Measurements from ENCODE around the gene TMEM19. TPM values are rescaled to one million over a fixed set of nuclear protein-coding genes. Genes with fewer than 3 reads are reported as not detected.
A peak's percentile ranks its signal among the peaks of the same experiment; 100 is the strongest.

Gene TMEM19
- 46.6 and 53.1 TPM in 2 replicates for total RNA-seq (2014; rRNA removed)
- 21.6 TPM for polyA plus RNA-seq (2012)

DNA sequence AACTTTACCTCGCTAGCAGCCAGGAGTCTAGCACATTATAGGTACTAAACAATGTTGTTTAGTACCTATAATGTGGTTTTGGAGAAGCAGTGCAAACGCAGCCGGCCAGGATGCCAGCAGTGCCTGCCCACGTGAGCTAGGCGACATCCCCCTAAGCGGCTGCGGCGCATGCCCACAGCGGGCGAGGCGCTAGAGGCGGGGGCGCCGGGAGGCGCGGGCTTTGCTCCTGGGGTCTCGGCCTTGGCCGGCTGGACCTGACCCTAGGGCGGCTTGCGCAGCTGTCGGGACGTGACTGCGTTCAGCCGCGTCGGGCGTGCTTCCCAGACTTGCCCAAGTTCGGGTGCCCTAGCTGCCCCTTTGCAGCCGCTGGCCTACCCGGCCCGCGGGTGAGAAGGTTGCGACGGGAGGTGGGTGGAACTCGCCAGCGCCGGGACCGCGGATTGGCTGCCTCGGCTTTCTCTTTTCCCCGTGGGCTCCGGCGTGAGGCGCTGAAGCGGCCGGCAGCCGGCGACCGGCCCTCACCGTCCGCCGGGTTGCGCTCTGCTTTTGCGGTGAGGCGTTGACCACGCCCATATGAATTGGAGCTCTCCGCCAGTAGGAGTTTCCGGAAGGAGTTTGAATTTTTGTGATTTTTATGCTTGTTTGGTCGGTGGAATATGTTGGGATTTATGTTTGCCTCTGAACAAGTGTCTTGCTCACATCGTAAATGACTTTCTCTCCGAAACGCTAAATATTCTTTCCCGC lies at the start of gene TMEM19:
Gene TMEM19 (plus strand): TSS at position 169 of the 744 bp plus-strand sequence. CDS start 599 bp downstream, outside the sequence.
- peak; percentile 90 for DNase-seq (ENCODE audit: low read depth)

DNA sequence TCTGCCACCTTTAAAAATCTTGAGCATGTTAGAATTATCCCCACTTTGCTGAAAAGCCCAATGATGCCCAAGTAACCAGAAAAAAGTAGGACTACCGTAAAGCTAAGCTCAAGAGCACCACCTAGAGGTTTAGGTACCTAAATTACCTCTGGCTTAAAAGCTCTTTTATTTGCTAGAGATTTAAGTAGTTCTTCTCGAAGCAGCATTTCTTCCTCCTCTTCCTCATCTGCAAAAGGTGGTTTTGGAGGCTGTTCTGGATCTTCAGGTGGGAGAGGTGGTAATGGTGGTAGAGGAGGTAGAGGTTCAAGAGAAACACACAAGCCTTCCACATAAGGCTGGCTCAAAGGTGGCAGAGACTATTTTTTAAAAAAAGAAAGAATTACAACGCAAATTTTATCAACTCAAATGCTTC lies 49.2 kb upstream of the TMEM19 start:
- DNase-seq (ENCODE audit: low read depth), result peak; percentile 67

DNA sequence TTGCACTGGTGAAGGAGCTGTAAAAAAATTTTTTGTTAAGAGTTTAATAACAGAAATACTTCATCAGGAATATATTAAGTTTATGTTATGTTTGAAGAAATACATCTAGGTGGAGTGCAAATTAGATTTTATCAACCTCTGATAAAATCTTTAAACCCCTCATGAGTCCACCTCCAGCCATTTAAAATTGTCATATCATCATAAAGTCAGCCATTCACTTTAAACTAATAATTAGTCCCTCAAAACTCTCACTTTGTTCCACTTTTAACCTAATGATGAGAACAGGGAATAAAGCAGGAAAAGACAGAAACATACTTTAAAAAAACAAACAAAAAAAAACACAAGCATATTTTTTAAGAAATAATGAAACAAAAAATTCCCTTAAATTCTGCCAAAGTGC lies 47.4 kb upstream of the TMEM19 start:
- DNase-seq (ENCODE audit: low read depth), result no peak

DNA sequence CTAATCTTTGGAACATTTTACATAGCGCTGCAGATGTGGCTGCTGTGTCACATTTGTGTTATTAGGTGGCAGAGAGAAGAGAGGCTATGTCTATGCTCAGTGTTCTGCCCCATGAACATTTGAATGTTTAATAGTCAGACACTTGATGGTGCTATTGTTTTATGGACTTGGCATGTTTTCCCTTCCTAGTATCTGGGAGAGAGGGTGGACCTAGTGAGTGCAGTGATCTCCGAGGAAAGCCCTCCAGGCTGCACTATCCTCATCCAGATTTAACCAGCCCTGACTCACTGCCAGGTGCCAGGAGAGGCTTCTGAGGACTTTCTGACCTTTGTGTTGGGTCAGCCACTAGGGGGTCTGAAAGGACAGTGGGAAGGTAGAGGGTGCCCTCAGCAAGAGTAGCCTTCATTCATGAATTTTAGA lies 46.5 kb upstream of the TMEM19 start:
- peak; percentile 40 for DNase-seq (ENCODE audit: low read depth)

DNA sequence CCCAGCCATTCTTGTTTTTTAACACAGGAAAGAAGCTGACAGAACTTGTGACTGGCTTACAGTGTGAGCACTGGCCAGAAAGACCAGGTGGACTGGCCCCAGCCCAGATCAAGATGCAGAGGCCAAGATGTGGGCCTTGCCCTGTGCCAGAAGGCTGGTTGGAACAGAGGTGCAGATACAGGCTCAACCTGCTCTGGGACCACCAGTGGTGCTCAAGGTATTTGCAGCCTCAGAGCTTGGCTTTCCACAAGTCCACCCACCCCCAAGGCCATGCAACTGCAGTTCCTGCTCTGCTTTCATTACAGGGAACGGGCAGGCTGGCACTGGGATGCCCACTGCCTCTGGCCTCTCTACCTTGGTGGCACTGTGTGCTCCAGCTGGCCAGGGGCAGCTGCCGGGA lies 45.6 kb upstream of the TMEM19 start:
- DNase-seq (ENCODE audit: low read depth), result no peak

DNA sequence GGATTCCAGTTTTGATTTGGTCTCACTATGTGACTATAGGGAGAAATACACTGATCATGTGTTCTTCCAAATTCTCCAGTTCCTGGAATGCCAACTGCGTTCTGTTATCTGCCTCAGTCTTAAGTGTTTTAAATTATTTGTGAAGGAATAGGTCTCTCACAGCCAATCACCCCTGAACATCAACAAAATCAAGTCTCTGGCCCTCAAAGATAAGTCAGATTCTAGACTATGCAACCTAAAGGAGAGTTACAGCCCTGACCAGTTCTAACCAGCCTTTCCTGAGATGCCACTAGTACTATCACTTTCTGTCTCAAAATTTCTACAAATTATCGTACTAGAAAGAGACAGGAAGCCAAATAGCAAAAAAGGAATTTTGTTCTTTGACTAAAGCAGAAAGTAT lies 44.5 kb upstream of the TMEM19 start:
- DNase-seq (ENCODE audit: low read depth), result no peak

DNA sequence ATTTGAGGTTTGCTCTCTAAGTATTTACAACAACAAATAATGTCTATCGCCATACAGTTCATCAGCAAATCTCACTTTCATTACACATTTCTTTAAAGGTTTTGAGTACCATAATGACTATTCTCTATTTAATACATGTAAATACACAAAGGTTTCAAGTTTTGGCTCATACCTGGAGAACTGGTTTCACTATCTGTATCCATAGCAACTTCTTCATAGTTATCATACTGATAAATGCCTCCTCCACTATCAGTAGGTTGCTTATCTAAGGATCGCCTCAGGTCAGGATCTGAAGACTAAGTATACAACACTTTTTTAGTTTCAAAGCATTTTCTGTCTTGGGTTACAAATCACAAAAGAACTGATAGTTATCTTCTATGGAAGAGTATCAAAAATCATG lies 43.6 kb upstream of the TMEM19 start:
- DNase-seq (ENCODE audit: low read depth), result no peak

DNA sequence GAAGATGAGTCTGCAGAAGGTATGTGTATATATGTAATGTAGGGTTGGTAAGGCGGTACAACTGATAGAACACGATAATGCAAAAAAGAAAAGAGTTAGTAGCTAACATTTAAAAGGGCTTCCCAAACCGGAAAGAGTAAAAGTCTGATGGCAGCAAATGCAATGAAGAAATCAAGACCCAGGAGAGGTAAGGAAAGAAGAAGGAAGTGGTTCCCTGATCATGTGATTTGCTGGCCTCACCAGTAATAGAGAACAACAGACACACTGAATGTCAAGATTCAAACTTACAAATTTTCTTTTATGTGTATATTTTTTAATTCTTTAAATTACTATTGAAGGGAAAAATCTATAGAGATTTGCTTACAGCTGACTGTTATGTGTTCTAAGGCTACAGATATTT lies 40.6 kb upstream of the TMEM19 start:
- no peak for DNase-seq (ENCODE audit: low read depth)

DNA sequence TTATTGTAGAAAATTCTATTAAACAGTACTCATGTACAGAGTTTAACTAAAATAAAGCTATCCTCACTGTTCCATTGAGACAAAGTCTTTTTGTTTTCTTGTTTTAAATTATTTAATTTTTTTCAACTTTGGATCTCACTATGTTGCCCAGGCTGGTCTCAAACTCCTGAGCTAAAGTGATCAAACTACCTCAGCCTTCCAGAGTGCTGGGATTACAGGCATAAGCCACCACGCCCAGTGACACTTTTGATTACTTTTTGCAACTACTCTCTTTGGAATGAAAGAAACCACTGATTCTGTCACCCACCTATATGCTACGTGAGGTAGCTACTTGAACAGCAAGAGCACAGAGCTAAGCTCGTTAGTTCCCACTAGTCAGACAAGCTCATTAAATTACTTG lies 39.4 kb upstream of the TMEM19 start:
- no peak for DNase-seq (ENCODE audit: low read depth)

DNA sequence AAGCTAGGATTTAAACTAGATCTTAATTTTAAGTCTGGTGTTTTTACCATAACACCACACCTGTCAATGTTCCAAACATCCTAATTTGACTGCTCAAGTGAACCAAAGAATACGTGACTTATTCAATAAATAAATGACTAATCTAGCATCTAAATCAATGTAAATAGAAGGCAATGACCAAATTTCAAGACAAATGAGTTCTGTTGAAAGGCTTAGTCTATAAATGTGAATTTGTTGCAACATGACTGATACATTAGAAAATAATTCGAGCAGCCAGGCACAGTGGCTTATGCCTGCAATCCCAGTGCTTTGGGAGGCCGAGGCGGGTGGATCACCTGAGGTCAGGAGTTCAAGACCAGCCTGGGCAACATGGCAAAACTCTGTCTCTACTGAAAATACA lies 37.3 kb upstream of the TMEM19 start:
- no peak for DNase-seq (ENCODE audit: low read depth)

DNA sequence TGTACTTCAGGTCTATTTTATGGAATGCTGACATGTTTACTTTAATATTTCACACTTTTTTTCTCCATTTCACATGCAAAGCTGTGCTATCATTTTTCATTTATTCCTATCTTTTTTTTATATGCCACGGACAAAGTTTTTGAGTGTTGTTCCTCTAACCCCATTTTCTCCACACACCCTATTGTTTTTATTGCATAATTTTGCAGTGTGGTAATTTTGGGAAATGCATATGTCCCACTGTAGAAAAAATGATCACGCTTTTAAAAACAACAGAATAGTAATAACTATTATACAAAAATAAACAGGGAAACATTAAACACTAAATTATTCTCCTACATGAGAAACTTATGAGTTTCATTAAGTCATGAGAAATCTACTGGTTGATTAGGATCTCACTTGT lies 36.5 kb upstream of the TMEM19 start:
- no peak for DNase-seq (ENCODE audit: low read depth)

DNA sequence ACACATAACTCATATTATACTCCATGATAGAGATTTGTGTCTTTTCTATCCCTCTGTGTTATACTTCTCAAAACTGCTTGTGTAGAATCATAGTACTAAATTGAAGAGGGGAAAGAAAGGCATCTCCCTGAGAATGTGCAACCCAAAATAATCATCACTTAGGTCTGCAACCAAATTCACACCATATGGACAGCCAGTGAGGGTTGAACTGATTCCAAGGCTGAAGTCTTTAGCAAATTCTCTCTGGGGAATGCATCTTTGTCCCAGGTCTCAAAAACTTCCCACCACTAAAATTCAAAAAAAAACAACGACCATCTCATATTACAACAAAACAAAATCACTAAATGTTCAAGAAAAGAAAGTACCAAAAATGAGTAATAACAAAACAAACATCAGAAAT lies 33.2 kb upstream of the TMEM19 start:
- DNase-seq (ENCODE audit: low read depth), result no peak

DNA sequence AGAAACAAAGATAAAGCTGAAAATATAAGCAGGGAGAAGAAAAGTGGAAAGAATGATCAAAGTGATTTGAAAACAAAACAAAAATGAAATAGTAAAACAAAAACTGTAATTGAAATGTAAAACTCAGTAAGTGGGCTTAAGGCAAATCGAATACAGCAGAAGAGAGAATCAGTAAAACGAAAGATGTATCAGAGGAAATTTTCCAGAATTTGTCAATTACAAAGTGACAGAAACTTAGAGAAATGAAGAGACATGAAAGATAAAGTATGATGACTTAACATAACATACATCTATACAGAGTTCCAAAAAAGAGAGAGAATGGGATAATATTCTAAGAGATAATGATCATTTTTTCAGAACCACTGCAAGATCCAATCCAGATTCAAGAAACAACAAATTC lies 32.7 kb upstream of the TMEM19 start:
- DNase-seq (ENCODE audit: low read depth), result no peak

DNA sequence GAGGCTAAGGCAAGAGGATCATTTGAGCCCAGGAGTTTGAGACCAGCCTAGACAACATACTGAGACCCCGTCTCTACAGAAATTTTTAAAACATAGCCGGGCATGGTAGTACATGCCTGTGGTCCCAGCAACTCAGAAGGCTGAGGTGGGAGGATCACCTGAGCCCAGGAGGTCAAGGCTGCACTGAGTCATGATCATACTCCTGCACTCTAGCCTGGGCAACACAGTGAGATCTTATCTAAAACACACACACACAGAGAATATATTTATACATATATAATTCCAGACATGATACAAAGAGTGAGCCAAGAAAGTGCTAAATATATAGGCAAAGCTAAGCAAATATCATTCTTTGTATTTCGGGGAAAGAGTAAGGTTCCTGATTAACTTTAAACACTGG lies 31.7 kb upstream of the TMEM19 start:
- no peak for DNase-seq (ENCODE audit: low read depth)

DNA sequence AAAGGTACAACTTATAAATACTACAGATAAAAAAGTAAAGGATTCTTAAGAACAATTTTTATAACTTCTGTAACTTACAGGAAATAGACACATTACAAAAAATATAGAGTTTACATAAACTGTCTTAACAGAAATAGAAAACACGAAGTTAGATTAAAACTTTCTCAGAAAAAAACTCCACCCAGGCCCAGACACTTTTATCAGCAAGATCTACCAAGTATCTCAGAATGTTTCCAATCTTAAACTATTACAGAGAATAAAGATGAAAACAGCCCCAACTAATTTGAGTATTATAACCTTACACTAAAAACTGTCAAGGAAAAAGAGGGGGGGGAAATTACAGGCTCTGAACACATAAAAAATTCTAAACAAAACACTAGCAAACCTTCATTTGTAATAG lies 30.4 kb upstream of the TMEM19 start:
- no peak for DNase-seq (ENCODE audit: low read depth)

DNA sequence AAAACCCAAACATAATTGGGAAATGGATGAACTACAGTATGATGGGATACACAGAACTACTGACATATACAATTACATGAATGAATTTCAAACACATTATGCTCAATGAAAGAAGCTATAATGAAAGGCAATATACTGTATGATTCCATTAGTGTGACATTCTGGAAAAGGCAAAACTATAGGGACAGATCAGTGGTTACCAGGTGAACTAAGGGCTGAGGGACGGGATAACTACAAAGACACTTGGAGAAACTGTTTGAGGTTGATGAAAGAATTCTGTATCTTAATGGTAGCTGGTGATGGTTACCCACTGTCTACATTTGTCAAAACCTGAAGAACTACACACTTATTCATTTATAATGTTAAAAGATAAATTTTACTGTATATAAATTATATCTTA lies 30.0 kb upstream of the TMEM19 start:
- DNase-seq (ENCODE audit: low read depth), result no peak

DNA sequence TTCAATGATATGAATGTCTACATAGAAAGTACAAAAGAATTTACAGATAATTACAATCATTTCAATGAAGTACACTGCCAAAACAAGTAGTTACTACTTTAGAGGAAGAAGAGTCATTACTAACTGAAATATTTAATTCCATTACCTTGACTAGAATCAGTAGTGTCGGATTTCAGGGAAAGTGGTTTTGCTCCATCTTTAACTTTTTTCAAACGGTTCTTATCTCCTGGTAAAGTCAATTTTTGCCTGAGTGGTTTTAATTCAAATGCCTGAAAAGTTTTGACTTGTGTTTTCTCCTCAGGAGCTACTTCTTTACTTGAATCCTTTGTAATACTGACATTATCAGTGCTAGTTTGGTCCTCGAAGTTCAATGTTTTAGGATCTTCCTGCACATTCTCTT lies 29.1 kb upstream of the TMEM19 start:
- DNase-seq (ENCODE audit: low read depth), result no peak

DNA sequence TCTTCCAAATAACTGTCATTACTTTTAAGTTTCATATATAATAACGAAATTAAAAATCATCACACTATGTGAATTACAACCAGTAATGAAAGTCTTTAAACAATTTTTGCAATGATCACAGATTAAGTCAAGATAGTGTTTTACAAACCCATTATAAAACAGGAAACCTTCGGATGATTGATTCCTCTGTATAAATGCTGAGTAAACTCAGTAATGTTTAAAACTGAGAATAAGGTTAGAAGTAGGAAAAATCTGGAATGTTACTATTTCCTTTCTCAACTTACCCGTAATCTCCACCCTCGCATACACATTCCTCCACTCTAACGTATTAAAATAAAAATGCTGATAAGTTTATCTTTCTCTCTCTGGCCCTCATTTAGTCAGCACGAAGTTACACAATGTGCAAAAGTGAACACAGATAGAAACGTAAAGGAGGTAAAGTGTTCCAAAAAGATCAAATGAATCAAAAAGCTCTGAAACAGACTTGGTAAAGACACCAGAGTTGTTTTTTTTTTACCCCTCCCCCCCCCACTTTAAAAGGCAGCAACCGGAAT lies 23.8 kb upstream of the TMEM19 start:
- no peak for DNase-seq (ENCODE audit: low read depth)

DNA sequence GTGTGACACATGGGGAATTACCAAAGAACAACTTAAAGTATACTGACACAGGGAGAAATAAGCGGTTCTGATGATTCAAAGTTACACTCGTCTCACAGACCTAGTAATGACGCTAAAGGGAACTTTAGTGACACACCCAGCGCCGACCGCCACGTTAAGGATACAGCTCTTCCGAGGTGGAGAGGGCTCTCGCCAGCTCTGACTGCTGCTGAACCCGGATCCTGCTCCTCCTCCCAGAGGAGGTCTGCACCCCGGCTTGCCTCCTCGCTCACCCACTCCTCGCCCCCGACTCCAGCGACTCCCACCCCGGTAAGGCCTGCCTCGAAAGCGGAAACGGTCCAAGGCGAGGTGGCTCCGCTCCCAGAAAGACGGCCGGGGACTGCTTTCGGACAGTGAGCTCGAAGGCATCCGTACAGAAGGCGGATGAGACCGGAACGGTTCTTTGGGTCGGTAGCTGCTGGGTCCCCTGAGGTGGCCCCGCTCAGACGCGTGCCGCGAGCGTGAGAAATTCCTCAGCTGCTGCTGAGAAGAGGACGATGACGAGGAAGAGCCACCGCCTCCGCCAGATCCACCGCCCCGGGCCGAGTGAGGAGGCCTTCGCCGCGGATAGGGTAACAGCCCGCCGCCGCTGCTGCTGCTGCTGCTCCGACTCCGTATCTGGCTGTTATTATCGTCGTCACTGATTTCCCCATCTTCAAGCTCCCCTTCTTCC lies 22.9 kb upstream of the TMEM19 start:
- DNase-seq (ENCODE audit: low read depth), result peak; percentile 63

DNA sequence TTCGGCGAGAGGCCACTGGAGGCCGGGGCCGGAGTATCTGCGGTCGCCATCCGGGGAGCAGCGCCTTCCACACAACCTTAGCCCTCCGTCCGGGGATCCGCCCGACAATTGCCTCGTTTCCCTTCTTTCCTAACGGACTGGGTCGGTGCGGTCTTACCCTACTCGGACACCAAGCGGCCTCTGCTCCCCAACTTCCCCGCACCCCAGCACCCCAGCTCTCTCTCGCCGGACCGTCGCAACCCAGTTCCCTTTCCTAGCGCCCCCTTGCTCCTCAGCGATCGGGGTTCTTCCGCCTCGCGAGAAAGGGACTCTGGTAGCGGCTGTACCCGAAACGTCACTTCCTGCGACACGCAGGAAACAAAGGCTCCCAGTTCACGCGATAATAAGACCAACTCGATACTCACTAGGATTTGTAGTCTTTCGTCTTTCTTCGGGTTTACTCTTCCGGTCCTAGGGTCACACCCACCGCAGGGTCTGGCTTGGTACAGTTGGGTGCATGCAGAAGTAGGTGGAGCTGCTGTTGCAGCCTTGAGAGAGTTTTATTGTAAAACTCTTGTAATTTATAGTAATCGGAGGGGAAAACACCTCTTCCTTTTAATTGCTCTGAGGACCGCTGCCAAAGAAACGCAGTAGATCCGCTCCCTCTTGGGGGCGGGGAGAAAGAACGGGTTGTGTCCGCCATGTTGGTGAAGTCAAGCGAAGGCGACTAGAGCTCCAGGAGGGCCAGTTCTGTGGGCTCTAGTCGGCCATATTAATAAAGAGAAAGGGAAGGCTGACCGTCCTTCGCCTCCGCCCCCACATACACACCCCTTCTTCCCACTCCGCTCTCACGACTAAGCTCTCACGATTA lies 22.1 kb upstream of the TMEM19 start, which contains the start of the genes THAP2 and ZFC3H1:
Gene THAP2 (plus strand): TSS at position 741 of the 850 bp plus-strand sequence. CDS start 209 bp downstream, outside the sequence.
Gene ZFC3H1 (minus strand): TSS at position 288 of the 850 bp plus-strand sequence. CDS start 238 bp downstream, at position 50.
- DNase-seq (ENCODE audit: low read depth), result peak; percentile 100

DNA sequence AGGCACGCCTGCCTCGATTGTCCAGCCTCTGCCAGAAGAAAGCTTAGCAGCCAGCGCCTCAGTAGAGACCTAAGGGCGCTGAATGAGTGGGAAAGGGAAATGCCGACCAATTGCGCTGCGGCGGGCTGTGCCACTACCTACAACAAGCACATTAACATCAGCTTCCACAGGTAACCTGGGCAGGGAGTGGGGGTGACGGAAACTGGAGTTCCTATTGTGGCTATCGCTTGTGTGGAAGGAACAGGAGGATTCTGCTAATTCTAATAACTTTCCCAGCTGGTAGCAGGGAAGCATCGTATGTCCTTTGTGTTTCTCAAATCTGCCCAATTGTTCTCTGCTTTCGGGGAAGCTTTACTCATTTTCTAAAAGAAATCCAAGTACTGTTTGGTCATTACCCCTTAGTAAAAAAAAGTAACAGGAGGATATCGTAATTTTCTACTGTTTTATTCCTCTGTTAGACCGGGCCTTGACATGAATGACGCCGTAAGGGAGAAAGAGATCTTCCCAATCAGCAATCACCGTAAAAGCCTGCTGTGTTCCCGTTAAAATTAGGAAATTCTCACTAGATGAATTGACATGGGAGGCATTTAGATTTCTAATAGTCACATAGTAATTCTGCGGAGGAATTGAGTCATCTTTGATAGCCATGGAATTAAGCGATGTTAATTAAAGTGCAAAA lies 21.3 kb upstream of the TMEM19 start:
- no peak for DNase-seq (ENCODE audit: low read depth)

Data from LHCN-M2 (cell line).